GM19099 (cell line): Measurements from ENCODE around the gene FIBCD1.

Source experiments
- POLR2A ChIP-seq: IDR thresholded peaks from 3 replicates; pipeline ENCODE4 v1.6.1; 2011; ENCODE audit warnings: low read depth; ENCODE audit not compliant: insufficient read length; ENCODE audit errors: extremely low read depth

Gene FIBCD1

DNA sequence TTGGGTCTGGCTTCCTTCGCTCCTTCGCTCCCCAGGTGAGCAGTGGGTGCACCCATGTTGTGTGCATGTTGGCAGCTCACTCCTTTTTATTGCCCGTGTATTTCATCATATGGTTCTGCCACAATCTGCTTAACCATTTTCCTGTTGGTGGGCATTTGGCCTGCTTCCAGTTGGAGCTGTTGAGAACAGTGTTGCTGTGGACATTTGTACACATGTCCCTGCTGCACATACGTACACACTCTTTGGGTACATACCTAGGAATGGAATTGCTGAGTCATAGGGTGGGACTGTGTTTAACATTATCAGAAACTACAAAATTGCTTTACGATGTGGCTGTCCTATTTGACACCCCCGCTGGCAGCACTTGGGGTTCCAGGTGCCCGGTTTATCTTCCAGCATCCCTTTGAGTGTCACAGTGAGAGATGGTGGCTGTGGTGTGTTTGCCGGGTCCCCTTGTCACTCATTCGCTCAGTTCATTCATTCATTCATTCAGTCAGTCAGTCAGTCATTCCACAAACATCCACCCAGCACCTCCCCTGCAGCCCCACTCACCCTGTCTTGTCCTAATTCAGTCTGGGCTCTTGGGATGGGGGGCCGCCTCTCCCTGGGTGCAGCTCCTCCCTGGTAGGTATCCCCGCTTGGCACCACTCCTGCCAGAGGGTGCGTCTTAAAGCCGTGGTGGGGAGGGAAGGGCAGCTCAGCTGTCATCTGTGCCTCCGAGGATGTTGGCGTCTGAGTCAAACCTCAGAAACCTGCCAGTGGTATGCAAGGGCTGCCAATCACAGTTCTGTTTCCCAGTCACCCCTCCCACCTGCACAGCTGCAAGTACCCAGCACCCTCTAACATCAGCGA lies 7.9 kb upstream of the FIBCD1 start:
- TF ChIP-seq POLR2A = no peak

DNA sequence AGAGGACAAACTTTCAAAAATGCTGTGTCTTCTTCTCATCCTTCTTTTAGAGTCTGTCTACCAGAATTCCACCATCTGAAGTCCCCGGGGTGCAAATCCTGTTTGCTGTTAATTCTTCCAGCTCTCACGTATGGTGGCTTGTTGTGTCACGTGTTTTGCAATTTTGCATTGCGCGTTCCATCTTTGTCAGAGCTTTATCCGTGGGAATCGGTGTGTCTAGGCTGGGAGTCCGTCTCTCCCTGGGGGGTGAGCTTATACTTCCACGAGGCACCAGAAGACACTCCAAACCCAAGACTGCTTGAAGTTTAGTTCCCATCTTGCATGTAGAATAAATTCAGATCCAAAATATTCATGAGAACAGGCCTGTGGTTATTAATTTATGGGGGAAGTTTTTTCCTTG lies 6.1 kb upstream of the FIBCD1 start:
- TF ChIP-seq POLR2A = no peak

DNA sequence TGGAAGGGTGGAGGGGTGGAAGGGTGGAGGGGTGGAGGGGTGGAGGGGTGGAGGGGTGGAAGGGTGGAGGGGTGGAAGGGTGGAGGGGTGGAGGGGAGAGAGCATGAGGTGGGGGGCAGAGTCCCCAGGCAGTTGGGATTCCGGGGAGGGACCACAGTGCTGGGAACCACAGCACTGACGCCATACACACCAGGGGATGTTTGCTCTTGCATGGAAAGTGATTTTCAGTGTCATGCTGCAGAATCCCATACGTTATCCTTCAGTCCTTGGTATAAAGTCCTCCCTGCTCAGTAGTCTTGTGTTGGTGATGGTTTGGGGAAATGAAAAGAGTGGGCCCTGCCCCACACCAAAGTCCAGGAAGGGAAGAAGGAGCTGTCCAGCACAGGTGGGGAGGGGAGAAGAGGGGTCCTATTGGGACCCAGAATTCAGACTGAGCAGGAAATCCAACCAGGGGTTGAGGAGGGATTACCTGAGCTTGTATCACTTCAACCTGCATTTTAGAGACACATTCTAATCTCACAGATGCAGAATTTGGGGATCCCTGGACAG lies 5.5 kb upstream of the FIBCD1 start:
- no peak for TF ChIP-seq POLR2A

GRCh38 chr9:130943777-130944176 lies 4.7 kb upstream of the FIBCD1 start:
- no peak for TF ChIP-seq POLR2A

GRCh38 chr9:130943221-130943620 lies 4.2 kb upstream of the FIBCD1 start:
- no peak for TF ChIP-seq POLR2A

DNA sequence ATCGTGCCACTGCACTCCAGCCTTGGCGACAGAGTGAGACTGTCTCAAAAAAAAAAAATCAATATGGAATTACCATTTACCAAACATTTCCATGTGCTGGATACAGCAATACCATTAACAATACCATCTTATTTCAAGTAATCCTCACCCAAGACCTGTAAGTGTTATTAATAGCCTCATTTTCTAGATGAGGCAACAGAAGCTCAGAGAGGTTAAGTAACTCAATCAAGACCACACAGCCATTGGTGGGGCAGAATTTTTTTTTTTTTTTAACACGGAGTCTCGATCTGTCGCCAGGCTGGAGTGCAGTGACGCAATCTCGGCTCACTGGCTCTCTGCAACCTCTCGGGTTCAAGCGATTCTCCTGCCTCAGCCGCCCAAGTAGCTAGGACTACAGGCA lies 3.6 kb upstream of the FIBCD1 start:
- TF ChIP-seq POLR2A = no peak

- TF ChIP-seq POLR2A = no peak
These were observed 3.0 kb upstream of the FIBCD1 start for GRCh38 chr9:130942084-130942483.

GRCh38 chr9:130940693-130941576 lies 1.9 kb upstream of the FIBCD1 start:
- TF ChIP-seq POLR2A = no peak

- TF ChIP-seq POLR2A = no peak
These were observed 1.0 kb upstream of the FIBCD1 start for GRCh38 chr9:130940027-130940549.

DNA sequence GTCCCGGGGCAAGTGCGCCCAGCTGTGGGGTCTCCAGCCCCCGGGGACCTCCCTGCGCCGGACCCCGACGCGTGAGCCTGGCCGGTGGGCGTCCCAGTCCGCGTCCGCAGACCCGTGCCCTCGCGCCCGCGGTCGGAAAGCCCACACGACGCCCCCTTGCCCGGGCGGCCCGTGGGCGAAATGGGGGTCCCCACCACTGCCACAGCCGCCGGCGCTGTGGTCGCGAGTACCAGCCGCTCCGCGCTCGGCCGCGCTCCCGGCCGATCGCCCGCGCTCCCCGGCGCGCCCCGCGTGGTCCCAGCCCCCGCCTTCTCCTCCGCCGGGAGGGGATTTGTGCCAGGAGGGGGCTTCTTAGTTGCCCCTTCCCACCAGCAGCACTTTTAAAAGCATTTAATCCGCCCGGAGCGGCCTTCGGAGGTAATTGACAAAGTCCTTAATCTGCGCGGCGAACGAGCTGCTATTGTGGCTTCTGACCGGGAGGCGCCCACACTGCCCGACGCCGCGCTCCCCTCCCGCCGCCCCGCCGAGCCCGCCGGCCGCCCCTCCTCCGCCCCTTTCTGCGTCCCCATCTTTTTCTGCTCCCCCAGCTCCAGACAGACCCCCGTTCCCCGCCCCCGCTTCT lies 469 bp upstream of the FIBCD1 start:
- TF ChIP-seq POLR2A = no peak

GRCh38 chr9:130938184-130938651 lies 829 bp downstream of the FIBCD1 start:
- no peak for TF ChIP-seq POLR2A

DNA sequence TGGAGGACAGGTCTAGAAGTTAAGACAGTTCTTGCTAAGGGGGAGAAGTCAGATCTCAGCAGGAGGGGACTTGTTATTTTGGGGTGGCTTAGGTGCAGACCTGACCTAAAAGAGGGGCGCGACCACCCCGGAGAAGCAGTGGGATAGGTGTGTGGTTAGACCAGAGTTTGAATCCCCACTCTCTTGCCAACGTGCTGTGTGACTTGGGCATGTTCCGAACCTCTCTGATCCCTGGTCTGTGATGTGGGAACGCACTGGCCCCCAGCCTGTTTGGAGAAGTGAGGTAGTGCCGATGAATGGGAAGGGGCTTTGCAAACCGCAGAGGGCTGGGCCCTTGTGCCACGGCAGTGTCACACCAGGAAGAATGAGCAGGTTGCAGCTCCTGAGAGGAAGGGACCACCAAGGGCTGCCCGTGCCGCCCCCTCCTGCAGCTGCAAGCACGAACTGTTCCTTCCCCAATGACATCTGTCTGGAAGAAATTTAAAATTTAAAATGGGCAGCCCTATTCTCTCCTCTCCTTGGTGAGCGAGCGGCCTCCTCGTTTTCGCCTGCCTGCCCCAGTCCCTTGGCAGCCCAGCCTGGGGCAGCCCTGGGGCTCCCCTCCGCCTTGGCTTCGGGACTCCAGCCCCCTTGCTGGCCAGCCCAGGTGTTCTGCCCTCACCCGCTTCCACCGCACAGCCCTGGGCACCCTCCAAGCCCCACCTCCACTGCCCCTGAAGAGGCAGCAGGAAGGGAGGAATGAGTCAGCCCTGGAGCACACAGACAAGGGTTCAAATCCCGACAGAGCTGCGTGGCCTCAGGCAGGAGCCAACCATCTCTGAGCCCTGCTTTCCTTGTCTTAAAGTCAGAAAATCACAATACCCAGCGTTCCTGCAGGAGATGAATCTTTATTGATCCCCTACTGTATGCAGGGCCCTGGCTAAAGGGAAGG lies 1.6 kb downstream of the FIBCD1 start:
- no peak for TF ChIP-seq POLR2A

- TF ChIP-seq POLR2A = no peak
These were observed 2.5 kb downstream of the FIBCD1 start for GRCh38 chr9:130936285-130937117.

DNA sequence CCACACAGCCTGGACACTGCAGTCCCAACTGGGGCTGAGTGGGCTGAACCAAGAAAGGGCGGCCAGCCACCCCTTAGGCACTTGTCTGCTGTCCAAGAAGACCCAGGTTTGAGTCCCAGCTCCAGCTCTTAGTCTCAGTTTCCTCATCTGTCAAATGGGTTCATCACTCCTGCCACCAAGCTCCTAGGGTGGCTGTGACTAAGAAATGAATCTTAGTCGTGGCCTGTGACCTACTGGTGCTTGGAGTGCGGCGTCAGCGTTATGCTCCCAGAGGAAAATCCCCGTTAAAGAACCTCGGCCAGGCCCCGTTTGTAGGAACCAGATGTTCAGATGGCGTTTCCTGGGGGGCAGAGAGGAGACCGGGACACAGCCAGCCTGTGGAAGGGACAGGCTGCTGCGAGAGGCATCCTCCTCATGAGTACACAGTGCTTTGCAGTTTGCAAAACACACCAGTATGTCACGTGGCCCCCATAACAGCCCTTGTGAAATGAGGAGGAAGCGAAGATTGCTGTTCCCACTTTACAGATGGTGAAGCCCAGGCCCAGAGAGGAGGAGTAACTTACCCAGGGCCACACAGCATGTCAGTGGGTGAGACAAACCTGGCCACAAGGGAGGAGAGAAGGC lies 3.3 kb downstream of the FIBCD1 start:
- TF ChIP-seq POLR2A = no peak
